Gastrocnemius medialis (tissue), 4 donors: Measurements from ENCODE around the gene LAIR2.

ENCODE experiments used
- POLR2A ChIP-seq, 2 donors: fragments of 450-650 bp; IDR thresholded peaks; one replicate each; pipeline ENCODE4 v1.6.1; 2017; ENCODE audit warnings: antibody characterized with exemption in 2 of 2, mild to moderate bottlenecking in 2 of 2, moderate library complexity in 2 of 2
- TF ChIP-seq, protein P1 (sequence below), 5 experiments: fragments of 450-650 bp in 3 of 5; fragments of 200-600 bp in 2 of 5; sonication (generic) in 2 of 5; IDR thresholded peaks in 4 of 5; conservative IDR thresholded peaks in 1 of 5; 1 replicate in 4 of 5; 2 replicates in 1 of 5; pipeline ENCODE4 v1.5.1; 2016 to 2019; ENCODE audit warnings: antibody characterized with exemption in 5 of 5, mild to moderate bottlenecking in 3 of 5, moderate library complexity in 3 of 5

DNA sequence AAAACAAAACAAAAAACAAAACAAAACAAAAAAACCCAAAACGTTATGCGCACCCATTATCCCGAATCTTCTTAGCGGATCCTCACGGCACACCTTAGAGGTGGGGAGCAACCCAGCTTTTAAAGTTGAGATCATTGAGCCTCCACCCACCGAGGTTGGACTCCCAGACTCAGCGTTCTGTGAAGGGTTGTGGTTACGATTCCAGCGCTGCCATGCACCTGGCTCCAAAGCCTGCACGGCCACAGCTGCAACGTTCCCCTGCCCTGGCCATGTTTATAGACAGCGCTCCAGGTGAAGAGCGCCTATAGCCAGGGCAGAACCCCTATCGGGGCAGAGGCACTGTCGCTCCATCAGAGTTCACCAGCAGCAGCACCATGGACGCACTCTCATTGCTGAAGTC lies 52.3 kb downstream of the LAIR2 start:
- TF ChIP-seq, protein P1, sequence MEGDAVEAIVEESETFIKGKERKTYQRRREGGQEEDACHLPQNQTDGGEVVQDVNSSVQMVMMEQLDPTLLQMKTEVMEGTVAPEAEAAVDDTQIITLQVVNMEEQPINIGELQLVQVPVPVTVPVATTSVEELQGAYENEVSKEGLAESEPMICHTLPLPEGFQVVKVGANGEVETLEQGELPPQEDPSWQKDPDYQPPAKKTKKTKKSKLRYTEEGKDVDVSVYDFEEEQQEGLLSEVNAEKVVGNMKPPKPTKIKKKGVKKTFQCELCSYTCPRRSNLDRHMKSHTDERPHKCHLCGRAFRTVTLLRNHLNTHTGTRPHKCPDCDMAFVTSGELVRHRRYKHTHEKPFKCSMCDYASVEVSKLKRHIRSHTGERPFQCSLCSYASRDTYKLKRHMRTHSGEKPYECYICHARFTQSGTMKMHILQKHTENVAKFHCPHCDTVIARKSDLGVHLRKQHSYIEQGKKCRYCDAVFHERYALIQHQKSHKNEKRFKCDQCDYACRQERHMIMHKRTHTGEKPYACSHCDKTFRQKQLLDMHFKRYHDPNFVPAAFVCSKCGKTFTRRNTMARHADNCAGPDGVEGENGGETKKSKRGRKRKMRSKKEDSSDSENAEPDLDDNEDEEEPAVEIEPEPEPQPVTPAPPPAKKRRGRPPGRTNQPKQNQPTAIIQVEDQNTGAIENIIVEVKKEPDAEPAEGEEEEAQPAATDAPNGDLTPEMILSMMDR (IDR thresholded peaks at IDR 0.05 in 4 of 5, conservative IDR thresholded peaks at IDR 0.05 in 1 of 5): no peak
- no peak for TF ChIP-seq POLR2A (IDR thresholded peaks at IDR 0.05)
